ENCODE results near the gene APOC4.

The APOC4 gene

GRCh38 chr19:44897835-44898234 lies 44.2 kb upstream of the APOC4 start:
- H3K27me3 ChIP-seq (ENCODE audit: insufficient read depth, low read depth, severe bottlenecking), result no peaks in the 10 kb centered on the region
- no peak for TF ChIP-seq CTCF (IDR thresholded peaks at IDR 0.05; ENCODE audit: low read depth, low read length)
- H3K27ac ChIP-seq, result no peak overlapping the region
- H3K4me3 ChIP-seq (ENCODE audit: low read depth, low read length), result no peak overlapping the region
- DNase-seq, result no peak
- no peaks in the 10 kb centered on the region for H3K9me3 ChIP-seq (ENCODE audit: severe bottlenecking)
- peaks cover 74% of the 10 kb centered on the region for H3K36me3 ChIP-seq

GRCh38 chr19:44900328-44901244 lies 41.5 kb upstream of the APOC4 start:
- no peaks in the 10 kb centered on the region for H3K9me3 ChIP-seq (ENCODE audit: severe bottlenecking)
- H3K36me3 ChIP-seq, result peaks cover 47% of the 10 kb centered on the region
- no peak overlapping the region for H3K4me3 ChIP-seq (ENCODE audit: low read depth, low read length)
- no peaks in the 10 kb centered on the region for H3K27me3 ChIP-seq (ENCODE audit: insufficient read depth, low read depth, severe bottlenecking)
- H3K27ac ChIP-seq, result no peak overlapping the region
- TF ChIP-seq CTCF (IDR thresholded peaks at IDR 0.05; ENCODE audit: low read depth, low read length), result no peak
- DNase-seq, result no peak

- no peak for DNase-seq
- Histone ChIP-seq H3K27ac (no peak overlapping the region), H3K36me3 (peaks cover 27% of the 10 kb centered on the region), H3K4me3 (ENCODE audit: low read depth, low read length) (no peak overlapping the region), H3K9me3 (ENCODE audit: severe bottlenecking) (no peaks in the 10 kb centered on the region), H3K27me3 (ENCODE audit: insufficient read depth, low read depth, severe bottlenecking) (no peaks in the 10 kb centered on the region)
- TF ChIP-seq CTCF (IDR thresholded peaks at IDR 0.05; ENCODE audit: low read depth, low read length), result no peak
Measured at GRCh38 chr19:44903216-44903601, 38.8 kb upstream of the APOC4 start.

- peak; percentile 85 for TF ChIP-seq CTCF (IDR thresholded peaks at IDR 0.05; ENCODE audit: low read depth, low read length)
- Histone ChIP-seq H3K4me3 (ENCODE audit: low read depth, low read length) (no peak overlapping the region), H3K27me3 (ENCODE audit: insufficient read depth, low read depth, severe bottlenecking) (no peaks in the 10 kb centered on the region), H3K27ac (no peak overlapping the region; the same call in 1 of the 2 replicates), H3K9me3 (ENCODE audit: severe bottlenecking) (no peaks in the 10 kb centered on the region), H3K36me3 (peaks cover 26% of the 10 kb centered on the region)
- peak; percentile 66 for DNase-seq
Measured at GRCh38 chr19:44903602-44904425, 38.2 kb upstream of the APOC4 start.

GRCh38 chr19:44904426-44904994 lies 37.5 kb upstream of the APOC4 start:
- Histone ChIP-seq H3K27me3 (ENCODE audit: insufficient read depth, low read depth, severe bottlenecking) (no peaks in the 10 kb centered on the region), H3K27ac (no peak overlapping the region), H3K9me3 (ENCODE audit: severe bottlenecking) (no peaks in the 10 kb centered on the region), H3K4me3 (ENCODE audit: low read depth, low read length) (no peak overlapping the region), H3K36me3 (peaks cover 24% of the 10 kb centered on the region)
- DNase-seq, result peak; percentile 42
- TF ChIP-seq CTCF (IDR thresholded peaks at IDR 0.05; ENCODE audit: low read depth, low read length), result peak; percentile 48
